Measurements from ENCODE around the gene CLDN14.
A peak's percentile ranks its signal among the peaks of the same experiment; 100 is the strongest.
"Not testable (repeated sequence)": the region's sequence is repeated elsewhere in the genome, so short reads cannot be mapped to it uniquely, and the experiment has no call there.

CLDN14 gene

DNA sequence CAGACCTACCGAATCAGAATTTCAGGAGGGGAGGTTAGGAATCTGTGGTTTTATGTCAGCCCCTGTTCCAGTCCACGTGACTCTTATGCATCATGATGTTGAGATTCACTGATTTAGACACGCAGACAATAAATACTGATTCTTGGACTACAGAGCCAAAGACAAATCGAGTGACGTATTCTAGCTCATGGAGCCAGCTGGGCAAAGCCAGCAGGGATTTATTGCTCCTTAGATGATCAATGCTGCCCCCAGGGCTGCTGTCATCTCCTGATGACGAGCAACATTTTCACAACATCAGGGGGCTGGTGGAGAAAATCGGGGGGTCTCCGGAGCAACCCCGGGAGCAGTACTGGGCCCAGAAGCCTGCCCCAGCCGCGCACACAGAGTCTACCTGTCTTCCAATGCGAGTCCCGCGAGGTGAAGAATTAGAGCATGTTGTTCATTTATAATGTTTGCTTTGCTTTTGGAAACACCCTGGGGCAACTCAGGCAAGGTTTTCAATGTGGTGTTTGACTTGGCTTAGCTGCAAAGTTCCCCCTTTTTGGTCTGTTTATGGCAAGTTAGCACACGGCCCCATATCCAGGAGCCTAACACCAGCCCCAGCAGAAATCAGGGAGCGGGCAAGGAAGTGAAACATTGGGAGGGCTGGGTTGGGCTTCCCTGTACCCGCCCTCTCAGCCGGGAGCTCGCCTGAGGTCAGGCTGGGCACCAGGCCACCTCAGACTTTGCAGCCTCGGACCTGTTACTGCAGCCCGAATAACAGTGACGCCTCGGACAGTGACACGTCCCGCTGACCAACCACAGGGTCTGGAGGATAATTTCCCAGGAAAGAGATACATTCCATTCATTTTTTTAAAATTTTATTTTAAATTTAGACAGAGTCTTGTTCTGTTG, 19.9 kb upstream of the CLDN14 start:
- DNase-seq, result no peak

DNA sequence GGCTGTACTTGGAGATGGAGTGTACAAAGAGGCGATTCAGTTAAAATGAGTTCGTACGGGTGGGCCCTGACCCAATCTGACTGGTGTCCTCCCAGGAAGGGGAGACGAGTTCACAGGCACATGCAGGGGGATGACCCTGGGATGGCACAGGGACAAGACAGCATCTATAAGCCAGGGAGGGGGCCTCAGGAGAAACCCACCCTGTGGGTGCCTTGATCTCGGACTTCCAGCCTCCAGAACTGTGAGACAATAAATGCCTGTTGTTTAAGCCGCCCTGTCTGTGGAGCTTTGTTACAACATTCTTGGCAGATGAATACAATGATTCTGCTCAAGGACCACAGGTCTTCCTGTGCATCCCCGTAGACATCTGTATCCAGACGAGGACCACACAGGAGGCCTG, 14.6 kb upstream of the CLDN14 start:
- DNase-seq, result no peak

DNA sequence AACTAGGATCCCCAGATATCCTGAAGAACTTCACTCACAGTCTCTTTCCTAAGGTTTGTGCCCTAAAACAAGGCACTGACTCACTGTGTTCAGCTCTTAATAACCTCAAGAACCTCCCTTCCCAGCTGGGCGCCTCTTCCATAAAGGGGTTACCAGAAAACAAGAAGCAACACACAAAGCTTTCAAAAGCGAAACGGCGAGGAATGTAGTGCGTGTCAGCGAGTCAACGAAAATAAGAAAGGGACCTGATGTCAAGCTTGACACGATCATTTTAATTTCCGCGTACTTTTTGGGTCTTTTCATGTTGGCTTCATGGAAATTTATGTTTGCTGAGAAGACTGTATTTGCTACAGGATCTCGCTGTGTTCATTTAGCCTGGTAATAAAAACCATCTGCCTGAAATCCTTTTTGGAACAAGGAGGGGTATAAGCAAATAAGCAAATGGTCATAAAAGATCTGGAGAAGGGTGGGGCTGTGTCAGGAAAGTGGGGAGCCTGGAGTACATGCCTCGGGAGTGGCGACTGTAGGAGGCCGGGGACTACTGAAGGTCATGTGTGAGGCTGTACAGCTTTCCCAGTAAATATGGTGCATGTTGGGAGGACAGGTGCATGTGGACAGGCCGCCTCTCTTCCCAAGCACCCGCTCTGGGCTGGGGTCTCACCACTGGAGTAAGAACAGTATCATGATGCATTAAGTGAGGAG, 11.4 kb upstream of the CLDN14 start:
- DNase-seq, result no peak

DNA sequence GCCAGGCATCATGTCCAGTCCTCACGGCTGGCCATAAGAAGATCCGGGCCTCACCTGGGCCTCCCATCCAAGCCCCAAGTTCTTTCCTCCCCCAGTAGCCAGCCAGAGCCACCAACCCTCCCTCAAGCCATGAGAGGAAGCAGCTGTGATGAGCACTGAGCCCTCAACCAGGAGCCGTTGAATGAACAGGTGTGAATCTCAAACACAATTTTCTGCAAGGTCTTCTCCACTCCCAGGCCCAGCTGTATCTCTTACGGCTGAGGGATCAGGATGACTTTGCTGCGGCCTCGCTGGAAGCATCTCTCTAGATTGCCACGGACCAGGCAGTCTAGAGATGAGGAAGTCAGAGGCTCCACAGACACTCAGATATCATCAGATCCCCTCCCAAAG, 9.8 kb upstream of the CLDN14 start:
- DNase-seq, result no peak

DNA sequence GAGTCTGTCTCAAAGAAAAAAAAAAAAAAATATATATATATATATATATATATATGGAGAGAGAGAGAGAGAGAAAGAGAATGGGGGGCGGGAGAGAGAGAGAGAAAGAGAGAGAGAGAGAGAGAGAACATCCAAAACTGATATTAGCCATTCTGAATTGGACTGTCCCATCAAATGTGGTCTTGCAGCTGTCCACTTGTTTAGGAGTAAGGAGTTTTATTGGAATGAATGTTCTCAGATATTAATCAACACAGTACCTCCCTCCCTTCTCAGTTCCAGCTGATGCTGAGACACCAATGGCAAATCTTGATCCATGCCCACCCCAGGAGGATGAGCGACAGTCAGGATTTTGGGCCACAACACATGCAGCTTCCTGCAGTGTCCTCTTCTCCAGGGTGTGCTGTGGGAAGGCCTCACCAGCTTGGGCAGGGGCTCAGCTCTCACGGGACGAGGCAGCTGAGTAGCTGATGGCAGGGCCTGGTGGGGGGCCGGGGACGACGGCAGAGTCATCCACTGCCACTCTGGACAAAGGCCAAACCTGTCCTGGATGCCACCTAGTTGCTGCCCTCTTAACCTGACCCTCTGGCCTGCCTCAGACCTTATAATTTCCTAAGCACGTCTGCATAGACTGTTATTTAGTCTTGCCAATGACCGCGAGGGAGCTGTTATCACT, 9.3 kb upstream of the CLDN14 start:
- no peak for DNase-seq

DNA sequence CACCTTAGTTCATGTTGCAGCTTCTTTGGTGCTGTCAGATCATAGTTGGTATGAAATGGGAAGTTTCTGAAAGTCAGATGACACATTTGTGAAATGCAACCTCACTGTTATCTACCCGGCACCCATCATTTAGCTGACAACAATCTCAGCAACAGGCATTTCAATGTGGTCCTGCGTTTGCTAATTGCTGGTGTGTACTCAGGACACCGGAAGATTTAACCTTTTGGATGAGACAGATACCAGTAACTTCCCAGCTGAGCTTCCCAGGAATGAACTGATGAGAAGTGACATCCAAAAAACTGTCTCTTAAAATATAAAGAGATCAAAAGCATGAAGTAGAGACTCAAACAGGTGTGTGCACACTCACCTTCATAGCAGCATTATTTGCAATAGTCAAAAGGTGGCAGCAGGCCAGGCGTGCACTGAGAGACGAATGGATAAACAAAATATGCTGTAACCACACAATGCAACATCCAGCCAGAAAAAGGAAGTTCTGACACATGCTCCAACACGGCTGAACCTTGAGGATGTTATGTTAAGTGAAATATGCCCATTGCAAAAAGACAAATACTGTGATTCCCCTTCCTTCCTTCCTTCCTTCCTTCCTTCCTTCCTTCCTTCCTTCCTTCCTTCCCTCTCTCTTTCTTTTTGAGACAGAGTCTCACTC, 7.9 kb upstream of the CLDN14 start:
- no peak for DNase-seq

DNA sequence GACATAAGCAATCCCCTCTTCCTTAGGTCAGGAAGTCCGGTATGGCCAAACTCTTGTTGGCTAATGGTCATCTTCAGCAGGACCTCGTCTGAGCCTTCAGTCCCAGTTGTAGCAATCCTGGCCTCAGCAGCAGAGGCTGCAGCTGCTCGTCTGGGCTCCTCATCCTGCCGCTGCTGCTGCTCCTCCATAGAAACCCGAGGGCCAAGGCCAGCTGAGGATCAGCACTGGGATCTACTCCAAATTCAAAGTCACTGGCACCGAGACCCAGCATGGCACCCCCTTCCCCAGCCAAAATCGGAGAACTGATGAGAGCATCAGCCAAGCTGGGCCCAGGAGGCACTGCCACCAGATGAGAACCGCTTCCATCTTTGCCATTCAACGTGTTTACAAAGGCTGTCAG, 6.3 kb upstream of the CLDN14 start:
- DNase-seq, result no peak

DNA sequence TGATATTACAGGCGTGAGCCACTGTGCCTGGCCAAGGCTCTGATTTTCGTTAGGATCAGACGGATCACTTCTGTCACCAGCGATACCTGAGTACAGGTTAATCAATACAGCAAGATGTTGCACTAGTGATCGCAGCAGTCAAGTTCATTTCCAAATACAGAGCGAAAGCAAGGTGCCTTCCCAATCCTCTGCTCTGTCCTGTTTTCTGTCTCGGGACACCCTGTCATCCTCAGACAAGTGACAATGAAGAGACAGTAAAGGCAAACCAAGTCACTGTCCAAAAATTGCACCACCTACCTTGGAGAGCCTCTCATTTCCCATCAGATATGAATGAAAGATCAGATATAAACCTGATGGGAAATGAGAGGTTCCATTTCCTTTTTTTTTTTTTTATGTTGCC, 5.6 kb upstream of the CLDN14 start:
- DNase-seq, result no peak

DNA sequence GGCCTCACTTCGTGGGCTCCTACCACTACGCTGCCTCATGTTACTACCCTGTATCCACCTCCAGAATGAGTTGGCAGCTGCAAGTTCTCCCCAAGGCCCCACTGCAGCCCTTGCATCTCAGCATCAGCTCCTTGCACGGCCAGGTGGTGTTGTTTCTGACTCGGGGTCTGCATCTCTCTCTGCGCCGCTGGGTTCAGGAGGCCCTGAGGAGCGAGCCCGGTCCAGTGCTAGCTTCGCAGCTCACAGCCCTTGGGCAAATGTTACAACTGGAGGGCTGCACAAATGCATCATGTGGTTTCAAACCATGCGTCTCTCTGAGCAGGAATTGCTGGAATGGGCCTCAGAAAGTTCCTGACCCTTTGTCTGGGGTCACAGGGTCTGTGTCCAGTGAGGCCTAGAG, 3.2 kb upstream of the CLDN14 start:
- DNase-seq, result no peak

DNA sequence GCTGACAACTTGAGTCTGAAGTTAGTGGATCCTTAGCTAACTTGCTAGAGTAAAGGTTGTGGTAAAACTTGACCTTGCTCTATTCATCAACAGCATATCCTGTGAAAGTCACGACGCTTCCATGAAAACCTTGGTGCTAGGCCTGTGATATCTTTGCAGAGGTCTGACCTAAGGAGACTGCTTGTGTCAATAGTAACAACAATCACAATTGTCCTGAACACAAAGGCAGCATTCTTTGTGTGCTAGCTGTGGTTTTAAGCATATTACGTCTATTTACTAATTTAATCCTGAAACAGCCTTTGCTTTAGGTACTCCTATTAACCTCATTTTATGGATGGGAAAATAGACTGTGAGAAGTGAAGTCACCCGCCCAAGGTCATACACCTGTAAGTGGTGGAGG, 2.8 kb upstream of the CLDN14 start:
- no peak for DNase-seq

DNA sequence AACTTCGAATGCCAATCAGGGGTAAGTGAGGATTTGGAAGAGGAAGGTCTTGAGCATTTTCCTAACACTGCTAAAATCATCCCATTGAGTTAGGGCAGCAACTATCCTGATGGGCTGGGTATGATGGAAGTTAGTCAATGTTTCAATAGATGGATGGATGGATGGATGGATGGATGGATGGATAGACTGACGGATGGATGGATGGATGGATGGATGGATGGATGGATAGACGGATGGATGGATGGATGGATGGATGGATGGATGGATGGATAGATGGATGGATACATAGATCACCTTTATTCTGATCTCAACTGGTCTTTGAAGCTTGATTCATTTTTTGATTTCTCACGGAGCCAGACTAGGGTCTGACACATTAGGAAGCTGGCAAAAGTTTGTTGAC, 2.3 kb upstream of the CLDN14 start:
- DNase-seq, result no peak

DNA sequence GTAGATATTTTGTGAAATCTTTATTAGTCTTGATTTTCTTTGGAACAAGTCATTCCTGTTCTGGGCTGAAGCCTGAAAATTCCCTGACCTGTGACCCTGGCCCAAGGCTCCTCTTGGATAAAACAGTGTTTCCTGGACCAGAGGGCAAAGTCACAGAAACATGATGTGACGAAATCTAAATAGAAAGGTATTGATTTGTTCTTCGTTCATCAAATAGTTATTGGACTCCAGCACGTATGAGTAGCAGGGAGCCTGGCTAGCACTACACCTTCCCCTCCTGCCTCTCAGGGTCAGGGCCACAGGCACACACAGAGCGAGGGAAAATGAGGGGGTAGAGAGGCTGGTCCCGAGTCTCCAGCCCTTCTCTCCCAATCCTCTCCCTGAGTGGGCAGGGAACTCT, 1.7 kb upstream of the CLDN14 start:
- no peak for DNase-seq

DNA sequence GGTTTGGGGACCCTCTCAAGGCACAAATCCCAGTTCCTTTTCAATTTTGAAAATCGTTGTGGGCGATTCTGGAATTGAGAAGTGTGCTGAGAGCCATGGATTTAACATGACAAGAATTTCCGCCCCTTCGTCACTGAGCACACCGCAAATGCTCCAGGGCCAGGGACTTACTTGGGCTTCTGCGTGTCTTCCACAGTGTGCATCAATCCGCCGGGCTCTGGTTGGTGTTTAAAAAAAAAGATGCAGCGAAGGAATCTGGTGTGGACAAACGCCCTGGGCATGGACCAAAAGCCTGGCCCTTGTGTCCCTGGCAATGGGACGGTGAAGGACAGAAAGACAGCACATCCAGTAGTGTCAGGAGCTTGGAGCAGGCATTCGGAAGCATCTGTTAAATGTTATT, 696 bp upstream of the CLDN14 start:
- DNase-seq, result no peak

DNA sequence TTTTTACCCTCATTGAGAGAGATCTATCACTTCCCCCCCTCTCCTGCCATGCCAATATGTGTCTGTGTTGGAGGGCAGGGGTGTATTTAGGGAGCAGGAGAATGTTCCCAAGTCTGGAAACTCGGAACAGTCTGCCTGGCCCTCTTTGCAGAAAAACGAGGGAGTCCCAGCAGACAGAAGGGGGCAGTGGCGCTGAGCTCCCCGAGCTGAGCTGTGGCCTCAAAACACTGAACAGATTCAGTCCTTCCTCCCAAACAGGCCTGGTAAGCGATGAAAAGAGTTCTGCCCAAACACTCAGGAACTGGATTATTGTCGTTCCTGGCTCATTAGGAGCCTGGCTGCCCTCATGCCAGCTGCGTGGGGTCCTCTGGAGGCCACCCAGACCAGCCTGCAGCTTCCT, 981 bp downstream of the CLDN14 start:
- DNase-seq, result no peak

DNA sequence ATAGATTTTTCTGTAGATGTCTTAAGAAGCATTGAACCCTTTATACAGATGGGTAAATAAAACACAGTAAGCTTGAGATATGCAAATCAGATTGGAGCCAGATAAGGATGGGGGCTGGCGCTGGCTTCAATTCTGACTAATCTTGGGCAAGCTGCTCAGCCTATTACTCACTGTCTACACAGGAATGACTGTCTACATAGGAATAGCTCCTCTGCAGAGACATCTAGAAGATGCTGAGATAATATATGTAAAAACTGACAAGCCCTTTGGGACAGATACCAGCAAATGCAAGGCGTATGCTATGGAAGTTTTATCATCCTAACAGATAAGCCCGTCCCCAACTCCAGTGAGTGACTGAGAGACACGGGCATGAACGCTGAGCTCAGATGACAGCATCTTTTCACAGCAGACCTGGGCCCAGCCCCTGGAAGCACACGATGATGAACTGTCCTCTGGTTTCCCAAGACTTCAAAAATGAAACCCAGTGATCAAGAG, 1.7 kb downstream of the CLDN14 start:
- DNase-seq, result peak; percentile 76

DNA sequence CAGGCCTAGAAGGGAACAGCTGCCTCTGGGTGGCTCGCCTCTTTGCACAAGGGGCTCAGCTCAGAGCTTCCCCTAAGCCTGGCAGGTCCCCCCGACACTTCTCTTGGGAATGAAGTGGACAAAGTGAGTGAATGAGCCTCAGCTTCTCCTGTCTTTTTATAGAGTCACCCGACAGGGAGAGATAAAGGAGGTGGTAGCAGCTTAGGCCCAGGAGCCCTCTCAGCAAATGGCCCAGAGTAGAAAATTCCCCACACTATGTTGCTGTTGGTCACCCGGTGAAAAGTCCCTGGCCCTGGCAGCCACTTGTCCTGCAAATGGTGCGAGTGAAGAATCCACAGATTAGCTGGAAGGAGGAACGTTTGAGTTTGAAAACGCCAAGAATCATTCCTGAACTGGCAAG, 2.4 kb downstream of the CLDN14 start:
- no peak for DNase-seq

DNA sequence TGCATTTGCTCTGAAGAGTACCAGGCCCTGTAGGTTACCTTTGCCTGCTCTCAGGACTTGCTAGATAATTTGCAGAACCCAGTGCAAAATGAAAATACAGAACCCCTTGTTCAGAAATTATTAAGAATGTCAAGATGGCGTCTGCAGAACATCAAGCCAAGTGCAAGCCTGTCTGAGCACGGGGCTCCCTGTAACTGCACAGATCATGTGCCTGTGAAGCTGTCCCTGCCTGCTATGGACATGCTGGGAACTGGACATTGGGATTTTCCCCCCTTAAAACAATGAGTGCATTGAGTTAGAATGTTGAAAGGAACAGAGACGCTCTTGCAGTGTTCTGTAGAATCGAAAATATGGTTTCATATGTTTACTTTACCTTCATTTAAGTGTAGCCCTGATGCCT, 2.9 kb downstream of the CLDN14 start:
- no peak for DNase-seq

DNA sequence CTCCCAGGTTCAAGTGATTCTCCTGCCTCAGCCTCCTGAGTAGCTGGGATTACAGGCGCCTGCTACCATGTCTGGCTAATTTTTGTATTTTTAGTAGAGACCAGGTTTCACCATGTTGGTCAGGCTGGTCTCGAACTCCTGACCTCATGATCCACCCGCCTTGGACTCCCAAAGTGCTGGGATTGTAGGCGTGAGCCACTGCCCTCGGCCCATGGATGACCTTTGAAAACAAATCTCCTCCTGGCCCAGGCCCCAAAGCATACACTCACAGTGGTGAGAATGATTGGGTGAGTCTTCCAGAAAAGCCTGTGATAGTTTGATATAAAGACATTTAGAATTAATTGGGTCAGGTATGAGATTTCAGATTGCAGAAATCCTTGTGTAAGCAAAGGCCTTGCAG, 3.4 kb downstream of the CLDN14 start:
- DNase-seq, result not testable (repeated sequence)

DNA sequence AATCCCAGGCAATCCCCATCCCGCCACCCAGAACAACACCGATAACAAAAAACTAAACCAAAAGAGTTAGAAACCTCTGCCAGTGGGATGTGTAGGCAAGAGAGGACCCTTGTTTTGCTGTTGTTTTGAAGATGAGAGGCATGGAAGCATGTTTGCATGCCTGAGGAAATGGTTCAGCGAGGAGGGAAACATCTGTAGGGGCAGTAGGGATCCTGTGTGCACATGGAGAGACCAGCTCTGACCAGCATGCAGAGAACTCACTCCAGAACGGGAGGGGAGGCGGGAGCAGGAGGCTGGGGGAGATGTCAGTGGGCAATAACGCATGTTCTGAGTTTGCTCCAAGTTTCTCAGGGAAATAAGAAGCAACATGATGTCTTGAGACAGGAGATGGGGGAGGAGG, 5.3 kb downstream of the CLDN14 start:
- DNase-seq, result no peak

DNA sequence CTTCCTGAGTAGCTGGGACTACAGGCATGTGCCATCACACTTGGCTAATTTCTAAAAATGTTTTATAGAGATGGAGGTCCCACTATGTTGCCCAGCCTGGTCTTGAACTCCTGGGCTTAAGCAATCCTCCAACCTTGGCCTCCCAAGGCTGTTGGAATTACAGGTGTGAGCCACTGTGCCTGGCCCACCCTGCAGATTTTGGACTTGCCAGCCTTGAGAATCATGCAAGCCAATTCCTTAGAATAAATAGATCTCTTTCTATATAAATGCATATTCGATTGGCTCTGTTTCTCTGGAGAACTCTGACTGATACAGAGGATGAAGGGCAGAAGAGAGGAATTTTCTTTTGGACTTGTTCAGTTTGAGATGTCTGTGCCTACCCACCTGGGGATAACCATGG, 6.7 kb downstream of the CLDN14 start:
- no peak for DNase-seq

DNA sequence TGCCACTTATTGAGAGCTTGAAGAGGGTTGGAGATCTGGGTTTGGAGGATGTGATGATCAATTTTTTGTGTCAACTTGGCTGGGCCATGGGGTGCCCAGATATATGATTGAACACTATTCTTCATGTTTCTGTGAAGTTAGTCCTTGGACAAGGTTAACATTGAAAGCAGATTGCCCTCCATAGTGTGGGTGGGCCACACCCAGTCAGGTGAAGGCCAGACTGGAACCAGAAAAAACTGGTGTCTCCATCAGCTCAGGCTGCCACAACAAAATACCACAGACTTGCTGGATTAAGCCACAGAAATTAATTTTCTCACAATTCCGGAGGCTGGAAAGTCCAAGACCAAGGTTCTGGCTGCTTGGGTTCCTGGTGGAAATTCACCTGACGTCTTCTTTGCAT, 7.5 kb downstream of the CLDN14 start:
- DNase-seq, result no peak

DNA sequence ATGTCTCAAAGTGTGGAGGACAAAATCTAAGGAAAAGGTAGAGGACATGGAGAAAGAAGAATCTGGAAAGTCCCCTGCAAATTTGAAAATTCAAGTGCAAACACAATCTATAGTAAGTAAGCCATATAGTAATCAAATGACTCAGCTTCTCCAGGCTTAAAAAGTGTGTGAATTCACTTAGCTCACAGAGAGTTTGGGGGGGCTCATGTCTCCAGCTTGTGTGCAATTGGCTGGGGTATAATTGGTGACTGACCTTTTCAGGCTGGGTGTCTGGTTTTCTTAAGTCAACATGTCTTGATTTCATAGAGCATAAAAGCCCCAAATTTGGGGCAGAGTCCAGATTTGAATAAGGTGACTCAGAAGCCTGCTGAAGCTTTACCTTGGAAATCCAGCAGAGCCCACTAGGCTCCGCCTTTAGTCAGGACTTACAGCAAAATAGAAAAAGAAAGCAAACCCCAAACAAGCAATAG, 8.6 kb downstream of the CLDN14 start:
- peak; percentile 40 for DNase-seq

DNA sequence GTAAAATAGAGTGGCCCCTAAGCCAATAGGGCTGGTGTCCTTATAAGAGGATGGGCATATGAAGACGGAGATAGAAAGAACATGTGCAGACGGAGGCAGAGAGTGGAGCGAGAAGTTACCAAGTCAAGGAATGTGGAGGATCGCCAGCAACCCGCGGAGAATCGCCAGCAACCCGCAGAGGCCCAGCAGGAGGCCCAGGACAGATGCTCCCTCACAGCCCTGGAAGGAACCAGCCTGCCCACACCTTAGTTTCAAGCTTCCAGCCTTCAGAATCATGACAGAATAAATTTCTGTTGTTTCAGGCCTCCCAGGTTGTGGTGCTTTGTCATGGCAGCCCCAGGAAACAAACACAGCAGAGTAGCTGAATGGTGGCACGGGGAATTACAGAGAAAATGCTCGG, 9.6 kb downstream of the CLDN14 start:
- DNase-seq, result no peak

Data from activated CD4-positive, alpha-beta T cell treated with anti-CD3 and anti-CD28 coated beads, Interleukin-2, Interleukin-6, amounts not matched to agents 100 ng/mL and 50 ng/mL, durations not matched to agents 16 hours and 8 hours (primary cell).